Liver (tissue), 3 donors: Measurements from ENCODE around the gene GRWD1.

Experiments used
- EGR1 ChIP-seq, 2 donors: IDR thresholded peaks; 2 replicates each; pipeline ENCODE4 v1.6.1; 2016 to 2018; ENCODE audit warnings: antibody characterized with exemption in 2 of 2, low read depth in 2 of 2
- HNF4G ChIP-seq: IDR thresholded peaks from 2 replicates; pipeline ENCODE4 v1.6.1; 2016; ENCODE audit warnings: antibody characterized with exemption
- RAD21 ChIP-seq, 2 donors: IDR thresholded peaks; 2 replicates each; pipeline ENCODE4 v1.6.1; 2016; ENCODE audit warnings: antibody characterized with exemption in 2 of 2, mild to moderate bottlenecking in 2 of 2
- YY1 ChIP-seq: IDR thresholded peaks from 2 replicates; pipeline ENCODE4 v1.6.1; 2016; ENCODE audit warnings: antibody characterized with exemption, mild to moderate bottlenecking
- TF ChIP-seq, protein P1 (sequence below): fragments of 150-350 bp; IDR thresholded peaks from 2 replicates; pipeline ENCODE4 v1.5.1; 2017; ENCODE audit warnings: improper control_type of control experiment, low read depth, low read length; ENCODE audit not compliant: missing input control
- TF ChIP-seq, protein P2 (sequence below): IDR thresholded peaks from 2 replicates; pipeline ENCODE4 v1.6.1; 2016; ENCODE audit warnings: antibody characterized with exemption
- donor health status: healthy.
- donor health status: healthy.

GRCh38 chr19:48405010-48405659, 40.6 kb upstream of the GRWD1 start:
- TF ChIP-seq, protein P1, sequence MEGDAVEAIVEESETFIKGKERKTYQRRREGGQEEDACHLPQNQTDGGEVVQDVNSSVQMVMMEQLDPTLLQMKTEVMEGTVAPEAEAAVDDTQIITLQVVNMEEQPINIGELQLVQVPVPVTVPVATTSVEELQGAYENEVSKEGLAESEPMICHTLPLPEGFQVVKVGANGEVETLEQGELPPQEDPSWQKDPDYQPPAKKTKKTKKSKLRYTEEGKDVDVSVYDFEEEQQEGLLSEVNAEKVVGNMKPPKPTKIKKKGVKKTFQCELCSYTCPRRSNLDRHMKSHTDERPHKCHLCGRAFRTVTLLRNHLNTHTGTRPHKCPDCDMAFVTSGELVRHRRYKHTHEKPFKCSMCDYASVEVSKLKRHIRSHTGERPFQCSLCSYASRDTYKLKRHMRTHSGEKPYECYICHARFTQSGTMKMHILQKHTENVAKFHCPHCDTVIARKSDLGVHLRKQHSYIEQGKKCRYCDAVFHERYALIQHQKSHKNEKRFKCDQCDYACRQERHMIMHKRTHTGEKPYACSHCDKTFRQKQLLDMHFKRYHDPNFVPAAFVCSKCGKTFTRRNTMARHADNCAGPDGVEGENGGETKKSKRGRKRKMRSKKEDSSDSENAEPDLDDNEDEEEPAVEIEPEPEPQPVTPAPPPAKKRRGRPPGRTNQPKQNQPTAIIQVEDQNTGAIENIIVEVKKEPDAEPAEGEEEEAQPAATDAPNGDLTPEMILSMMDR = no peak
- TF ChIP-seq RAD21 (IDR thresholded peaks at IDR 0.05) (no peak), HNF4G (no peak), EGR1 (IDR thresholded peaks at IDR 0.05; ENCODE audit: low read depth in 2 of 2) (no peak), YY1 (no peak)
- TF ChIP-seq, protein P2, sequence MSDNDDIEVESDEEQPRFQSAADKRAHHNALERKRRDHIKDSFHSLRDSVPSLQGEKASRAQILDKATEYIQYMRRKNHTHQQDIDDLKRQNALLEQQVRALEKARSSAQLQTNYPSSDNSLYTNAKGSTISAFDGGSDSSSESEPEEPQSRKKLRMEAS = no peak
